Right lobe of liver (tissue), 6 donors: ENCODE data around the gene HSPB6. TPM values are rescaled to one million over a fixed set of nuclear protein-coding genes. Genes with fewer than 3 reads are reported as not detected.
A peak's percentile ranks its signal among the peaks of the same experiment; 100 is the strongest.

Source experiments
- ATAC-seq, 4 donors: fragments of 200-7000 bp; cut with Tn5 transposase; one replicate each; pipeline ENCODE4 v1.9.1; 2020; ENCODE audit warnings: mild to moderate bottlenecking in 4 of 4, moderate library complexity in 4 of 4
- DNase-seq, 3 donors: peaks; one replicate each; pipeline ENCODE4 v3.0.0-alpha.2; 2020
- H3K27ac ChIP-seq, 3 donors: fragments of 200-600 bp; one replicate each; pipeline ENCODE4 v1.8.0; 2022
- H3K27me3 ChIP-seq, 2 donors: fragments of 200-600 bp; one replicate each; pipeline ENCODE4 v1.8.0; 2022
- H3K36me3 ChIP-seq, 4 donors: fragments of 200-600 bp; sonication (generic) in 1 of 4; one replicate each; pipeline versions ENCODE4 v1.5.1 to v1.8.0; 2017 to 2022; ENCODE audit warnings: control low read depth in 1 of 4
- H3K4me1 ChIP-seq, 4 donors: fragments of 200-600 bp; sonication (generic) in 1 of 4; one replicate each; pipeline versions ENCODE4 v1.5.1 to v1.8.0; 2017 to 2022; ENCODE audit warnings: control low read depth in 1 of 4
- H3K4me3 ChIP-seq, 3 donors: fragments of 200-600 bp; one replicate each; pipeline ENCODE4 v1.8.0; 2022
- H3K9me3 ChIP-seq, 4 donors: fragments of 200-600 bp; sonication (generic) in 1 of 4; one replicate each; pipeline versions ENCODE4 v1.5.1 to v1.8.0; 2017 to 2022; ENCODE audit warnings: control low read depth in 1 of 4
- POLR2A ChIP-seq: fragments of 450-650 bp; IDR thresholded peaks from one replicate; pipeline ENCODE4 v1.6.1; 2017; ENCODE audit warnings: antibody characterized with exemption, mild to moderate bottlenecking
- WGBS: methylation state at CpG from one replicate; pipeline ENCODE4 v1.1.6; 2018; ENCODE audit warnings: low coverage, low lambda C conversion rate; ENCODE audit not compliant: insufficient coverage; ENCODE audit errors: missing lambda C conversion rate; 5-methylcytosine and 5-hydroxymethylcytosine counted together
- intact Hi-C, 2 donors: fragments of 100-400 bp; cut with DNase I; formaldehyde crosslinking; loops; one replicate each; pipeline versions ENCODE4 v1.11.2 to v1.14.1; 2022
- total RNA-seq, 6 experiments: library from RNA; depleted of rRNA in 2 of 6; stranded (reverse); fragments of >200 nt in 2 of 6; fragmentation: NEBNext Ultra II Directional in 3 of 6; extraction: Animal tissue kit (Norgen Biotek cat#: 25700) in 3 of 6; gene quantifications; one replicate each; pipeline versions ENCODE4 v1.1.0 to v1.2.4, GENCODE V29; 2016 to 2023
- TF ChIP-seq, protein P1 (sequence below), 4 donors: fragments of 200-600 bp in 3 of 4; fragments of 450-650 bp in 1 of 4; IDR thresholded peaks; one replicate each; pipeline versions ENCODE4 v1.5.1 to v1.8.0; 2016 to 2022; ENCODE audit warnings: antibody characterized with exemption in 4 of 4, mild to moderate bottlenecking in 2 of 4
- donor health status: DM: no; HTN: yes; CAD: no.
- donor health status: DM: no; HTN: no; CAD: no.
- donor health status: DM: no; HTN: no; CAD: no.
- donor health status: DM: no; HTN: yes; CAD: no.
- donor health status: DM: no; HTN: yes; CAD: no.

The HSPB6 gene
- total RNA-seq, 6 experiments from 2014 or later, result 2.6 to 6.0 (median 4.5) TPM

DNA sequence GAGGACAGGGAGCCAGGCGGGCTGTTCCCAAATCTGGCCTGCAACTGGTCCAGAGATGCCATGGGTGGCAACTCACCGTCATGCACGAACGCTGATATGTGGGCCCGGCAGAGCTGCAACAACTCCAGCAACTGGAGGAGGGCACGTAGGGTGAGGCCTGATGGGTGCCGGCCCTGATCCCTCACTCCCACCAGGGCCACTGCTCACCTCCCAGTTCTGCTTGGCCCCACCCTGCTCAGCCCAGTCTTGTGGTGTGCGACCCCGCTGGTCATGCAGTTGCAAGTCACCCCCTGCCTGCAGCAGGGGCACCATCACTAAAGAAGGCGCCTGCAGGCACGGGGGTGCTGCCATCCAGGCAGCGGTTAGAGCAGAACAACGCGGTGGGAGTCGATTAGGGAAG is 35.5 kb upstream of the HSPB6 start:
- Histone ChIP-seq H3K9me3 (no peaks in the 10 kb centered on the region), H3K27ac (no peak overlapping the region), H3K4me1 (peaks cover 0 to 4% (median 0%) of the 10 kb centered on the region in 4 donors), H3K27me3 (no peaks in the 10 kb centered on the region), H3K4me3 (no peak overlapping the region), H3K36me3 (no peaks in the 10 kb centered on the region)
- DNase-seq (peak in 1 of 3 donors; percentile 44), ATAC-seq (no peak)
- no peak for TF ChIP-seq POLR2A
- TF ChIP-seq, protein P1, sequence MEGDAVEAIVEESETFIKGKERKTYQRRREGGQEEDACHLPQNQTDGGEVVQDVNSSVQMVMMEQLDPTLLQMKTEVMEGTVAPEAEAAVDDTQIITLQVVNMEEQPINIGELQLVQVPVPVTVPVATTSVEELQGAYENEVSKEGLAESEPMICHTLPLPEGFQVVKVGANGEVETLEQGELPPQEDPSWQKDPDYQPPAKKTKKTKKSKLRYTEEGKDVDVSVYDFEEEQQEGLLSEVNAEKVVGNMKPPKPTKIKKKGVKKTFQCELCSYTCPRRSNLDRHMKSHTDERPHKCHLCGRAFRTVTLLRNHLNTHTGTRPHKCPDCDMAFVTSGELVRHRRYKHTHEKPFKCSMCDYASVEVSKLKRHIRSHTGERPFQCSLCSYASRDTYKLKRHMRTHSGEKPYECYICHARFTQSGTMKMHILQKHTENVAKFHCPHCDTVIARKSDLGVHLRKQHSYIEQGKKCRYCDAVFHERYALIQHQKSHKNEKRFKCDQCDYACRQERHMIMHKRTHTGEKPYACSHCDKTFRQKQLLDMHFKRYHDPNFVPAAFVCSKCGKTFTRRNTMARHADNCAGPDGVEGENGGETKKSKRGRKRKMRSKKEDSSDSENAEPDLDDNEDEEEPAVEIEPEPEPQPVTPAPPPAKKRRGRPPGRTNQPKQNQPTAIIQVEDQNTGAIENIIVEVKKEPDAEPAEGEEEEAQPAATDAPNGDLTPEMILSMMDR (IDR thresholded peaks at IDR 0.05), result no peak
- intact Hi-C loops, result no loop called here
- 87% methylated on average over 5 of the region's 15 CpGs for WGBS

DNA sequence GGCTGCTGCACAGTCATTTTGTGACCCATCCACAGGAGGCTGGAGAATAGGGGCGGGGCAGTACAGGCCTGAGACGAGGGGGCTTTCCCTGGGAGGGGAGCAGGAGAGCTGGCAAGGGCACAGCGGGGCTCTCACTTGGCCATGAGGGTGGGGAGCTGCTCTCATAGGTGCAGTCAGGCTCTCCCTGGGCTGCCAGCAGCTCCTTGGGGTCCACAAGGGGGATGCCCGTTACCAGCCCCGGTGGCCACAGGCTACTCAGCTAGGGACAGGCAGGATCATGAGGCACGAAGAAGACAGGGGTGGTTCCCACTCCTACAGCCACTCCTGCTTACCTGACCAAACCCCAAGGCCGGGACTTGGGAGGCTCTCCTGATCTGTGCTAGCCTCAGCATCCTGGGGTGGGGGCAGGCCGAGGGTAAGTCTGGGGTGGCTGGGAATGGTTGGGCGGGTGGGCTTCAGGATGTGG is 35.0 kb upstream of the HSPB6 start:
- Histone ChIP-seq H3K4me3 (no peak overlapping the region), H3K27ac (no peak overlapping the region), H3K4me1 (peaks cover 0 to 4% (median 0%) of the 10 kb centered on the region in 4 donors), H3K9me3 (no peaks in the 10 kb centered on the region), H3K27me3 (no peaks in the 10 kb centered on the region), H3K36me3 (no peaks in the 10 kb centered on the region)
- WGBS, result 89% methylated on average over 5 of the region's 9 CpGs
- intact Hi-C loops, result no loop called here
- DNase-seq (no peak), ATAC-seq (no peak)
- TF ChIP-seq POLR2A, result no peak
- TF ChIP-seq, protein P1 (IDR thresholded peaks at IDR 0.05), result no peak

DNA sequence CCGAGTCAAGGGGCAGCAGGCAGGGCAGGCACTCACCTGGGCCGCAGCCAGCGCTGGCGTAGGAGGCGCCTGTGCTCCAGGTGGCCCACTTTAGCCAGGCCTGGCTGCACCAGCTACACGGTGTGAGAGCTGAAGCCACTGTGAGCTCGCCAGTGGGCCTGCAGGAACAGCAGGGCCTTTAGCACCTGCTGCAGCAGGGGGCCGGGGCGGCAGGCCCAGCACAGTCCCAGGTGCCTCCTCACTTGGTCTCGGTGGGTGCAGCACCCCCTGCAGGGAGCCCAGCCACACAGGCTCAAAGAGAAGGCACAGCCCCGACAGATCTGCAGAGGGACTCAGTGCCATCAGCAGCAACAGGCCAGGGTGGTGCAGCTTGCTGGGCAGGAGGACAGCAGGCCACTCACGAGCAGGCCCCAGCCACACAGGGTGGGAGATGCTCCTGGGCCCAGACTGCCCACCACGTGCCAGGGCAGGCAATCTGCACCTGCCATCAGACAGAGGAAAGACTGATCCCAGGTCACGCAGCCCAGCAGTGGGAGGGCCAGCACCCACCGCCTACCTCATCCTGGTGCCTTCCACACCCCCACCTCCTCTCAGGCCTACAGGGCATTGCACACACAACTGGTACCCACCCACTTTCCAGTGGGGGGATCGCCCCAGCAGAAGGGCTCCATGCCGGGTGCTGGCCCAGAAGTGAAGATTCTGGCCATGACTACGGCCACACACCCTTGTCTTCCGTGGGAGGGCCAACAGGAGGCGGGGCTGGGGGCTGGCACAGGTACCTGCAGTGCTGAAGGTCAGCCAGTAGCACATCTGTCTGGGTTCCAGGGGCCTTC is 34.4 kb upstream of the HSPB6 start:
- ATAC-seq, result peak in 3 of 4 donors; percentile 19 to 37 (median 20)
- peak in 1 of 3 donors; percentile 48 for DNase-seq
- H3K36me3 ChIP-seq, result no peaks in the 10 kb centered on the region
- H3K4me3 ChIP-seq, result no peak overlapping the region
- H3K9me3 ChIP-seq, result no peaks in the 10 kb centered on the region
- TF ChIP-seq POLR2A, result no peak
- TF ChIP-seq, protein P1 (IDR thresholded peaks at IDR 0.05), result no peak
- H3K4me1 ChIP-seq, result peaks cover 0 to 4% (median 0%) of the 10 kb centered on the region in 4 donors
- intact Hi-C loops, result no loop called here
- no peaks in the 10 kb centered on the region for H3K27me3 ChIP-seq
- no peak overlapping the region for H3K27ac ChIP-seq
- no CpG with 5 or more reads among the region's 20 CpGs for WGBS

DNA sequence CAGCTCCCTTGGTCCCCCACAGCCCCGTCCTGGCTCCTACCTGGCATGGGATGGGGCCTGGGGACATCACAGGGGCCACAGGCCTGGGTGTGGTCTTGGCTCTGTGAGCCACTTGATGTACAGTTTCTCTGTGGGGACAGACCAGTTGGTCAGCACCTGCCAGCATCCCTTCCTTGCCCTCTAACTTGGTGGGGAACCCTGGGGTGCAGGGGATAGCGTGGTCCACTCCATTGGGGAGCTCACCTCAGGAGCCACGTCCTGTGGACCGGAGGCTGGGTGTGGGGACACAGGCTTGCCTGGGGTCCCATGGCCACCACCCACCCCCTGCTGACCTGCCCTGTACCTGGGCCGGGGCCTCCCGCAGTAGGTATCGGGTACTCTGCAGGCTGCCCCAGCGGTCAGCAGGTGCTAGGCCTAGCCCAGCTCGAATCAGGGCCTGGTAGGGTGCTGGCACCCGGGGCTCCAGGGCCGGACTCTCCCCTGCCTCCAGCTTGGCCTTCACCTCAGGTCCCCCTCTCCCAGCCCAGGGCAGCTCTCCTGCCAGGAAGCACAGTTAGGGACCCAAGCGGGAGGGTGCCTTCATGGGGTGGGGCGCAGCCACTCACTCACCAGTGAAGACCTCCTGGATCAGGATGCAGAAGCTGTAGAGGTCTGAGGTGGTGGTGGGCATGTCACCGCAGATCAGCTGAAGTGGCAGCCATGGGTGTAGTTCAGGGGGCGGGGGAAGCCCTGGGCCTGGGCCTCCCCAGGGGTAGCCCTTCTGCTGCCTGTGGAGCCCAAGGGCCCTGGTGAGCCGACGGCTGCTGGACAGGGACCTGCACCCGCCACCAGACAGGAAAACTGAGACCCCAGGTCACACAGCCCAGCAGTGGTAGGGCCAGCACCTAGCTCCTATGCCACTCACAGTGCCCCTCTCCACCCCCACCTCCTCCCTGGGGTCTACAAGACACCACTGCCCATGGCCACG is 33.4 kb upstream of the HSPB6 start:
- 86% methylated on average over 1 of the region's 19 CpGs for WGBS
- H3K4me1 ChIP-seq, result peaks cover 0 to 4% (median 0%) of the 10 kb centered on the region in 4 donors
- ATAC-seq (no peak), DNase-seq (peak in 1 of 3 donors; percentile 41)
- no peak overlapping the region for H3K27ac ChIP-seq
- no peak overlapping the region for H3K4me3 ChIP-seq
- H3K36me3 ChIP-seq, result no peaks in the 10 kb centered on the region
- intact Hi-C loops, result no loop called here
- H3K9me3 ChIP-seq, result no peaks in the 10 kb centered on the region
- TF ChIP-seq, protein P1 (IDR thresholded peaks at IDR 0.05), result no peak
- TF ChIP-seq POLR2A, result no peak
- no peaks in the 10 kb centered on the region for H3K27me3 ChIP-seq
